HL-60/S4 treated with retinoic acid at 250 ng/mL for 4 days and 3 days (cell line): Measurements from ENCODE around the gene BHLHE40.

Experiments used
- in situ Hi-C: fragments of 300-500 bp; cut with MboI; formaldehyde crosslinking; loops from 2 replicates; pipeline ENCODE4 v1.7.0; 2022; ENCODE audit warnings: low sequenced_read_pairs

Gene BHLHE40

DNA sequence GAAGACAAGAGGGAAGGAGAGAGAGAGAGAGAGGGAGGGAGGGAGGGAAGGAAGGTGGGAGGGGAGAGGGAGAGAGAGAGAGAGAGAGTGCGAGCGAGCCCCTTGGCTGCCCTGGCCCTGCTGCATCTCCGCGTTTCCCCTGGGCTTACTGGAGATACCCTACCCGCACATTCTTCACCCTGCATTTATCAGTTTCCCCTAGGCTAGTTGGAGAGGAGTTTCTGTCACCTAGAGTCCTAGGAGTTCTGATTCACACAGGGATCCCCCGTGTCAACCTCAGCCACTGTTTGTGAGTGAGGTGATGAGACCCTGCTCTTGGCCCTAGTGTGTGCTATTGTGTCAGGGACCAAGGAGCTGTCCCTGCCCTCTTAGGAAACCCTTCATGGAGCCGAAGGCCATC is 18.7 kb downstream of the BHLHE40 start:
- in situ Hi-C loops = no loop called here

DNA sequence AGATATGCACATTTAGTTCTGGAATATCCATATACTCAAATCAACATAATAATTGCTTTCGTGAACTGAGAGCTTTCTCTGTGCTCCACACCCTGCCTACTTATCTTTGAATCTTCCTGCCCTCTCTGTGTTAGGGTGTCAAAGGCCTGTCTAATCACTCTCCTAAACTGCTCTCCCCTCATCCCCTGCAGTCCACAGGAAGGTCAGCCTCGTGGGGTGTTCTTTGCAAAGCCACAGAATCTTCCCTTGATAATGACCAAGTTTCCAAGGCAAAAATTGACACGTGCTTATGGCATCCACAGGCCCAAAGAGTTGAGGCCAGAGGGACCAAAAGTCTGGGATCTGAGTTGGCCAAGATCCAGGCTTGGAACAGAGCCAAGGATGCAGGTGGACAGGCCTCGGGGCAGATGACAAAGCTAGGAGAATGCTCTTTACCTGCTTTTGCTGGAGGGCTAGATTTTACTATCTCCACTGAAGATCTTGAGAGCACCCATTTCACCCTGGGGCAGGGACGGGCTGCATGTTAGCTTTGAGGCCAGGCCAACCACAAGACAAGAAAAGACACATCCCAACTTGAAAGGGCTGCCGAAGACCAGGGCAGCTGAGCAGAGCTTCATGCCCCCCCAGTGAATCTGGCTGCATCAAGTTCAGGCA is 20.4 kb downstream of the BHLHE40 start:
- in situ Hi-C loops = no loop called here

DNA sequence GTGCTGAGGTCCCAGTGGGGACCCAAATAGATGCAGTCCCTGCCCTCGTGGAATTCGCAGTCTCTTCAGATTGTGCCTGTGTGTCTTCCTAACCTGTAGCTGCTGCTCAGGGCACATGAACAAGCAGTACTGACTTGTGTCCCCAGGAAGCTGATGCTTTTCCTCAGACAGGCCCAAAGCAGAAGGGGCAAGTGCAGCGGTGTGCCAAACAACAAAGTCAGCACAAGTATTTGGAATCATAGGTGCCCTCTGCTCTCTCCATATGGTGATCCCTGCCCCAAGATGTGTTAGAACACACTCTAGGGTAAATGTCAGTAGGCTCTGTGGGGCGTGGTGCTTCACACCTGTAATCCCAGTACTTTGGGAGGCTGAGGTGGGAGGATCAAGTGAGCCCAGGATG is 21.9 kb downstream of the BHLHE40 start:
- in situ Hi-C loops = no loop called here

DNA sequence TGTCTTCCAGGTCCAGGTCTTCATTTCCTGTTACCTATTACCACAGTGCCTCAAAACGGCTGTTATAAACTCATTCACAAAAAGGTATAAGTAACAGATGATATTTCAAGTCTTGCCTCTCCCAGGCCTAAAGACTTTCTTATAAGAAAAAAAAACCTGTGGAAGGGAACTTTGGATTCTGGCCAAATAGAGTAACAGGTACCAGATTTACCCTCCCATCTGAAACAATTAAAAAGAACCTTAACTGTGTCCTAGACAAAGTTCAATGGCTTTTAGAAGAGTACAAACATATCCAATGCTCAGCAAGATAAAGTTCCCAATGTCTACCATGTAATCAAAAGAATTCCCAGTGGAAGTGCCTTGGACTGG is 22.6 kb downstream of the BHLHE40 start:
- in situ Hi-C loops = no loop called here

DNA sequence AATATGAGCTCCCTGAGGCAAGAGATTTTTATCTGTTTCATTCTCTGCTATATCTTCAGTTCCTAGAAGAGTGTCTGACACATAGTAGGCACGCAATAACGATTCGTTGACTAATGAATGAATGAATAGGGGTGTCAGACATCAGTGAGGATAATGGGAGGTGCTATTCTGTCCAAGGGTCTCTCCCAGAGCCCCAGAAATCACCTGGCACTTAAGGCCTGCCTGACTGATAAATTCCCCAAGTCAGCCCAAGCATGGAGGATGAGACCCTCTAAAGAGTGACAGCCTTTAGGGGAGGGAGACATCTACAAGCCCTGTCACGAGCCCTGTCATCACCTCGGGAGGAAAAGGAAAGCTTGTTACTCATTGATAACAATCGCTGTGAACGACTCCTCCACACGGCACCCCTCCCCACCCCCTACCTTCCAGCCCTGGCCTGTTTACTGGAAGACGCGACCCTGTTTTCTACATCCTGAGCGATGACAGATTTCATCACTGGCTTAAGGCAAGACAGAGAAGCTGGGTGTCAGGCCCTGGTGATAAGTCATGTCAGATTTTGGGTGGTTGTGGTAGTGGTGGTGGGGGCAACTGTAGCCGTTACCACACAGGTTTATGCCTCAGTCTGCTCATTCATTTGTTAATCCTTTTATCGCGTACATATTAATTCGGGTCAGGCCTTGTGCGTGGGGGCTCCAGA is 23.1 kb downstream of the BHLHE40 start:
- in situ Hi-C loops = no loop called here

DNA sequence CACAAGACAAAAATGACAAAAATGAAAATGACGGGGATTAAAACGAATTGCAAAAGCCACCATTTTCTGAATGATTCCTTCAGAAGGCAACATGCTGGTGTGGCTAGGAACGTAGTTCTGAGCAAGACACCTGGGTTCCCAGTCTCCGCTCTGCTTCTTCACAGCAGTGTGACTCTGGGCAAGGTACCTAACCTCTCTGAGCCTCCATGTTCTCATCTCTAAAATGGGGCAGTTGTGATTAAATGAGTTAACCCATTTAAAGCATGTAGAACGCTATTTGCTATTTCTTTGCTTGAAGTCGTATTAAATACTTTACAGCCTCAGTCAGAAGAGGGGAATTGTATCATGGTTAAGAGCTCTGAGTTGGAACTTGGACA is 23.6 kb downstream of the BHLHE40 start:
- in situ Hi-C loops = no loop called here

DNA sequence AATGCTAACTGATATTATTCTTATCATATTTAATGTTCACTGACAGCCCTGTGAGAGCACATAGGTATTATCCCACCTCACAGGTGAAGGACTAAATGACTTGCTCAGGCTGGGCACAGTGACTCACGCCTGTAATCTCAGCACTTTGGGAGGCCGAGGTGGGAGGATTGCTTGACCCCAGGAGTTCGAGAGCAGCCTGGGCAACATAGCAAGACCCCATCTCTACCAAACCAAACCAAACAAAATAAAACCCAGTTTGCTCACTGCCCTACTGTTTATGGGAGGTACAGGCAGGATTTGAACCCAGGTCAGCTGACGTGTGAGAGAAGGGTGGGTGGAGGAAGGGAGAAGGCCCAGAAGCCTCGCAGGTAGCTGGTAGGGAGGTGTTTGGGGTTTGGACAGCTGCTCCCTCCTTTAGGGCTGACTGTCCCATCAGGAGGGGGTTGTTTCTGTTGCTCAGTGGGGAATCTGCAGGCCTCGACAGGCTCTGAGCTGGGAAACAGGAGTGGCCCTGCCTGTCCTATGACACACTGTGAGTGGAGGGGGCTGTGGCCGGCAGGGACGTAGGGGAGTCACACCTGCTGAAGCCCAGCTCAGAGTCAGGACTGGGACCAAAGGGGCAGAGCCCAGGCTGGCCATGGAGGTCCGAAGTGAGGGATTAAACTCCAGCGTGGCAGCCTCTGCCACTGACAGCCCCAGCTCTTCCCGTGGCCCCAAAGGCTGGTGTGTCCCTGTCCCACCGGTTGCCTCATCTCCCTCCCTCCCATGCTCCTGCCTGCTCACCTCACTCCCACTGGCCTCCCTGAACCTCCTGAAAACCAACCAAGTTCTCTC is 25.3 kb downstream of the BHLHE40 start:
- in situ Hi-C loops = no loop called here

DNA sequence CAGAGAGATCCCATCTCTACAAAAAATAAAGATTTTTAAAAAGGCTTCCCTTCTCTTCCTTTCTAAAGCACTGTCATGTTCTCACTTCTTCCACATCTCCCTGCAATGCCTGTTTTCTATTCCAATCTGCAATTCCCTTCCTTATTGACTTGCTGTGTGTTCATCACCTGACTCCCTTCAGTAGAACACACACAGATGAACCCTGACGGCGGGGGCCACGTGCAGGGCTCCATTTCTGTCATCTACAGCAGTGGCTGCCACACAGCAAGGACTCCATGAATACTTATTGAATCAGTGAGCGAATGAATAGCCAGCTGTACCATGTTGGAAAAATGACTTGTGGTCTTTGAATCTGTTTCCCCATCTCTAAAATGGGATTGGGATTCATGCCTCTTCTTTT is 26.1 kb downstream of the BHLHE40 start:
- in situ Hi-C loops = no loop called here

DNA sequence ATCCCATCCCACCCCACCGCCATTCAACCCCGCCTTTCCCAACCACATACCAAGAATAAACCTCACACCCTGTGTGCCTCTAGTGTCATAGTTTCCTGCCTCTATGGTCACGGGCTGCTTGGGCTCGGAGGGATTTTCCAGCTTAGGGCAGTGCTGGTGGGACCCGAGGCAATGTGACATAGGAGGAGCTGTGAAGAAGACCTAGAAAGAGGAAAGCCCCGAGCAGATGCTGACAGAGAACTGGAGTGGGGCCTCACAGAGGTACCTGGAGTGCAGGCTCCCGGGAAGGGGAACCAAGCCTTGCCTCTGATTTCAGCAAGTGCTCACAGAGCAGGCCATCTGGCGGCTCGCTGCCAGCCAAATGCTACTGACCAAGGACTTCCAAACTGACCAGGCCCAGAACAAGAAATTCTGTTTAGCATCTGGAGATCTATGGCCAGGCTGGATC is 27.5 kb downstream of the BHLHE40 start:
- in situ Hi-C loops = no loop called here

DNA sequence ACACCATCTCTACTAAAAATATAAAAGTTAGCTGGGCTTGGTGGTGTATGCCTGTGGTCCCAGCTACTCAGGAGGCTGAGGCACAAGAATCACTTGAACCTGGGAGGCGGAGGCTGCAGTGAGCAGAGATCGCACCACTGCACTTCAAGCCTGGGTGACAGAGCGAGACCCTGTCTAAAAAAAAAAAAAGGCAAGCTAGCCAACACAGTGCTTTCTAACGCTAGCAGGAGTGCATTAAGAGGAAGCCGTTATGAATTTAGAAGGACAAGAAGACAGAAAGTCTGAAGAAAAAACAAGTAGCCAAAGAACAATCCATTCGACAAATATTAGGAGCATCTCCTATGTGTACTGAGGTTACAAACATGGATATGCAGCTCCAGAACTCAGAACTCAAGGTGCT is 28.6 kb downstream of the BHLHE40 start:
- in situ Hi-C loops = no loop called here

DNA sequence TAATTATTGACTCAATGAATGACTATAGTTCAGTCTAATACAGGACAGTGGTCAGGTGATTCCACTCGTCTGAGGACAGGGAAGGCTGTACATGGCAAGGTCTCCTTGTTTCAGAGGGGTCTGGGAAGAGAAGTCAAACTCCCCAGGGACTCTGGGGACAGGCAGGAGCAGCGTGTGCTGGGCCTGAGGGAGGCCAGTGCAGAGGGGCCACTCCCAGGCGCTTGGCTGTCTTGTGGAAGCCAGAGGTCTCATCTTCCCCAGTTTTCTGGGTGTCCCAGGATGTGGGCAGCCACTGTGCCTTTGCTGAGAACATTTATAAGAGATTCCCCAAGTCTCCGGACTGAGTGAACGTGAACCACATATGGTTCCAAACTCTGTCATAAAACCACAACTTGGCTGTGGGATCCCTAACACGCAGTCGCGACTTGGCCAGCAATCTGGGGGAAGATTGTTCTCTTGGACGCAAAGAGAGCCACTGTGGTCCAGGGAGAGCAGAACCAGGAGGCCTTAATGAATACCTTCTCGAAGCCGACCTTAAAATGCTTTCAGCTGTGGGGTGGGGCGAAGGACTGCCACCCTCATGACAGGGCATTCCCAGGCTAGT is 30.4 kb downstream of the BHLHE40 start:
- in situ Hi-C loops = no loop called here

DNA sequence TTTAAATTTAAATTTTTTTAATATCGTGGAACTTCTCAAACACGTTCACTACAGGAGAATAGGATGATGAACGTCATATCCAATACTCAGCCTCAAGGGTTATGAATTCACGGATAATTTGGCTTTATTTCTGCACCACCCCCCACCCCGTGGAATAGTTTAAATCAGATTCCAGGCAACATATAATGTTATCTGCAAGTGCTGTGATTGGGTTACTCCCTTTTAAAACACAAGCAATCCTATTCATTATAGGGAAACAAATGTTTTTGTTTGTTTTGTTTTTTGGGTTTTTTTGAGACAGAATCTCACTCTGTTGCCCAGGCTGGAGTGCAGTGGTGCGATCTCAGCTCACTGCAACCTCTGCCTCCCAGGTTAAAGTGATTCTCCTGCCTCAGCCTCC is 30.9 kb downstream of the BHLHE40 start:
- in situ Hi-C loops = no loop called here

DNA sequence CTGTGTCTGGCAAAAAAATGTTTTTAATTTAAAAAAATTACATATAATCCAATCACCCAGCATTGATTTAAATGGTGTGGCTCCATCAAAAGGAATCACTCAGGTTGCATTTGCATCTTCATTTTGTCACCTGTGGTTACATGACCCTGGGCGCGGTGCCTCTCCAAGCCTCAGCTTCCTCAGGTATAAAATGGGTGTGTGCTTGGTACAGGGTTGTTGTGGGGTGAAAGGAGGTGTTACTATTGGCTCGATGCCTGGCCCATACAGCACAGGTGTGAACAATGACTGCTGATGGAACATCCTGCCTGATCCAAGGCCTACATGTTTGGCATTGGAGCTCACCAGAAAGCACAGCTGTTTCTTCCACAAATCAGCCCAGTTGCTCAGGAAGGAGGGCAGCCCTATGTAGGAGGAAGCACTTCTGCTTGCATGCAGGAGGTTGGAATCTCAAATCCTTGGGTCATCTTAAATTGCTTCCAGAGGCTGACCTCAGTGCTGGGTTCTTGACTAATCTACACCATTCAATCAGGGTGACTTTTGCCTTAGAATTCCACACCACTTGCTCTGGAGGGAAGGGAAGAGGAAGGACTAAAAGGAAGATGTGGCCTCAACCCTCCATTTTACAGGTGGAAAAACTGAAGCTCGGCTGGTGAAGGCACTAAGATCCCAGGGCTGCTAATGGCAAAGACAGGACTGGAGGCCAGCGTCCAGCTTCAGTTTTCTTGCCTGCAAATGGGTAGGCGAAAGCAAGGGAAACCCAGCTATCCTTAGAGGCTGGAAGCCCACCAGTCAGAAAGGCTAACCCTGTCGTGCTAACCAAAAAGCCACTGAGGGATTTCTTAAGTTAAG is 31.7 kb downstream of the BHLHE40 start:
- in situ Hi-C loops = no loop called here

DNA sequence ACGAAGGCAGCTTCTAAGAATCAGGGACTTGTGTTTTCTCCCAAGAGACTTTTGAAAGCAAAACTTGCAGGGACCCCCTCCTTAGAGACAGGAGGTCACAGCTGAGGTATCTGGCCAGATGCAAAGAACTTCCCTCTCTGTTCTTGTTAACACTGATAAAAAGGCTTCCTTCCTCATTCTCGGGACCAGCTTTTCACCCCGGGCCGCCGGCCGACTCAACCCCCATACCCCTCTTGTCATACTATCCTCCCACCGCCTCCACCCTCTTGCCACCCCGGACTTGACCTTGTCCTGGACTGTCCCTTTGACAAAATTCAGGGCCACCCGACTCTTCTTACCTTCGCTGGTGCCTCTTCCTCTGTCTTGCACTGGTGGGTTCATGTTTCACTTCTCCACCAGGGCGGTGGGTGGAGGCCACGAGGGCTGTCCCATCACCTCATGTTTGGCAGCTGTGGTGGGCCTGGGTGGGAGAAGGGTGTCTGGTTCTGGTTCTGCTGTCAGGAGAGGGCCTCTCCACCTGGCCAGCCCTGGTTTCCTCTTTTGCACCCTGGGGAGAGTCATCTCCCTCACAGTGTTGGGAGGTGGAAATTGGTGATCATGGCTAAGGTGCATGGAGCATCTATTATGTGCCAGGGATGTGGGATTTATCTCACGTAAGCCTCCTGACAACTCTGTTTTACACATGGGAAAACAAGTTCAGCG is 32.5 kb downstream of the BHLHE40 start:
- in situ Hi-C loops = no loop called here

DNA sequence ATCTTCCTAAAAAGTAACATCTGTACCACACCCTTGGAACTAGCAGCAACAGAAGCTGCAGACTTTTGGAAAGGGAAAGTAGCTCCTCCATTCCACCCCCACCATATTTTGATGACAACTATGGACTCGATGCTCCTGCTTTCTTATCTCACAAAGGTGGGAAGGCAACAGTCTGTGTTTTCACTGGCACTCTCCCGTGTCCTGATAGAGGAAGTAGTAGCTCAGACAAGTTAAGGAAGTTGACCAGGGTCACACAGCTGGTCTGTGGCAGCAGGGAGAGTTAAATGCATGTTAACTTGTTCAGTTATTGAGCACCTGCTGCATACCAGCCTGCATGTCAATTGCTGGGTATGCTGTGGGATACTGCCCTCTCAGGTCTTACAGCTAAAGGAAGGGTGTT is 33.1 kb downstream of the BHLHE40 start:
- in situ Hi-C loops = no loop called here

DNA sequence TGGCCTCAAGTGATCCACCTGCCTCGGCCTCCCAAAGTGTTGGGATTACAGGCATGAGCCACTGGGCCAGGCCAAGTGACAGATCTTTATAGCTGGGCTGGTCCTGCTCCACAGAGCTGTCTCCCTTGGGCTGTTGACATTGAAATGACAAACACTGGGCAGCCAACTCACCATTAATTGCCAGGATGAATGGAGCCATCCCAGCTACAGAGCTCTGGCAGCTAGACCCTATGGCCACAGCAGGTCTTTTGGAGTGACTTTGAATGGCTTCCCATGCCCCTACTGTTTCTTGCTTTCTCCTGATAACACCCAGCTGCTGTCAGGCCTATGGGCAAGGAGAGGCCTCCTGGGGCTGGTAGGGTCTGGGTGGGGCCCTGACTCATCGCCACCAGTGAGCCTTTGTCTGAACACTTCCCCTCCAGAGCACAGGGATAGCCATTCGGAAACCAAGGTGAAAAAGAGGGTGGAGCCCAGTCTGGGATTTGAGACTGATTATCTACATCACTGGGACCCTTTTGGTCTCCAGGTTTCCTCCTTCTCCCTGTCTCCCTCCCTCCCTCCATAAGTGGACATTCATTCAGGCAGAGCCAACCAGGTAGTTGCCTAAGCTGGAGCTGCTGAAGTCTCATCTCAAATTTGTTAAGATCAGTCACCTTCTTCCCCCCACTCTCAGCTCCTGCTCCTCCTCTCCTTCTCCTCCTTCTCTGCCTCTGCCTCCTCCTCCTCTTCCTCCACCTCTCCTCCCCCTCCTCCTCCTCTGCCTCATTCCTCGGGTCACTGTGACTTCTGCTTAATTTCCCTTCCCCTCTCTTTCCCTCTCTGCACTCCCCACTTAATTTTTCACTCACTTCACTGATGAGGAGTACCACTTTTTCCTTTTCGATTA is 34.0 kb downstream of the BHLHE40 start:
- in situ Hi-C loops = no loop called here

DNA sequence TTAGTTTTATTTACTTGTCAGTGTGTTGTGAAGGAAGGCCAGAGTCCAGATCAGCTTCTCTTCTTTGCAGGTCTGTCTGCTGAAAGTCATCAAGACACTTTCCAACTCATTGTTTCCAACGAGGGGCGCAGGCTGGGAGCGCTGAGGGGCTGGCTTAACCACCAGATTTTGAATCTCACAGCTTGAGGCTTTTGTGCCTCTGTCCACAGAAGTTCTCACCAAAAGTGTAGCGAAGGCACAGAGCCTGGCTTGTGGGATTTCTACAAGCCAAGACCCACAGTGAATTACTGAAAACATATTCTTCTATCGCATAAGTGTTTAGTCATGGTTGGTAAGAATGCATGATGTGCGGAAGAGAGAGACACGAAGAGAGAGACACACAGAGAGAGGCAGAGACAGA is 35.2 kb downstream of the BHLHE40 start:
- in situ Hi-C loops = no loop called here

DNA sequence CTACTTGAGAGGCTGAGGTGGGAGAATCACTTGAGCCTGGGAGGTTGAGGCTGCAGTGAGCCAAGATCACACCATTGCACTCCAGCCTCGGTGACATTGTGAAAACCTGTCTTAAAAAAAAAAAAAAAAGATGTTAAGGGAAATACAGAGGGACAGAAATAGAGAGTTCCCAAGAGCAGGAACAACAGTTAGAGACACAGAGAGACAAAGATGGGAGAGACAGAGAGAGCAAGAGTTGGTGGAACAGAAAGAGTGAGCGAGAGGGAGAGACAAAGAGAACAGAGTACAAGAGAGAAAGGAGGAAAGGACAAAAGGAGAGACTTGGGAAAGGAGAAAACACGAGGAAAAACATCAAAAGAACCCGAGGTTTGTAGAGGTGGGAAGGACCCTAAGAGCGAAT is 35.8 kb downstream of the BHLHE40 start:
- in situ Hi-C loops = no loop called here
